ENCODE measurements around the gene DPYD. TPM values are rescaled to one million over a fixed set of nuclear protein-coding genes. Genes with fewer than 3 reads are reported as not detected.

DPYD gene
- total RNA-seq, 1 donor from 2014 or later, result 5.9 TPM

- H3K9me3 Mint-ChIP-seq, result no peaks in the 10 kb centered on the region
These were observed 734.5 kb downstream of the DPYD start for GRCh38 chr1:97186381-97186780.

GRCh38 chr1:97174039-97174704, 746.7 kb downstream of the DPYD start:
- H3K4me1 Mint-ChIP-seq, result no peaks in the 10 kb centered on the region
- no peak overlapping the region for H3K4me3 Mint-ChIP-seq
- H3K36me3 Mint-ChIP-seq (ENCODE audit: low read depth), result no peaks in the 10 kb centered on the region
- no peaks in the 10 kb centered on the region for H3K27me3 Mint-ChIP-seq (ENCODE audit: low read depth)
- no peaks in the 10 kb centered on the region for H3K9me3 Mint-ChIP-seq
- H3K27ac Mint-ChIP-seq (ENCODE audit: unreplicated experiment), result no peak overlapping the region
- TF ChIP-seq CTCF (conservative IDR thresholded peaks at IDR 0.05), result no peak
- no peak for DNase-seq (ENCODE audit: low read depth, low spot score)

More at GRCh38 chr1:97186381-97186780, 734.5 kb downstream of the DPYD start:
- no peaks in the 10 kb centered on the region for H3K27me3 Mint-ChIP-seq (ENCODE audit: low read depth)
- peaks cover 3% of the 10 kb centered on the region for H3K36me3 Mint-ChIP-seq (ENCODE audit: low read depth)
- H3K4me1 Mint-ChIP-seq, result no peaks in the 10 kb centered on the region
- TF ChIP-seq CTCF (conservative IDR thresholded peaks at IDR 0.05), result peak; percentile 25
- H3K27ac Mint-ChIP-seq (ENCODE audit: unreplicated experiment), result no peak overlapping the region
- DNase-seq (ENCODE audit: low read depth, low spot score), result no peak
- H3K4me3 Mint-ChIP-seq, result no peak overlapping the region

GRCh38 chr1:97170300-97170699, 750.5 kb downstream of the DPYD start:
- no peak overlapping the region for H3K4me3 Mint-ChIP-seq
- H3K4me1 Mint-ChIP-seq, result no peaks in the 10 kb centered on the region
- TF ChIP-seq CTCF (conservative IDR thresholded peaks at IDR 0.05), result no peak
- H3K9me3 Mint-ChIP-seq, result no peaks in the 10 kb centered on the region
- H3K27ac Mint-ChIP-seq (ENCODE audit: unreplicated experiment), result no peak overlapping the region
- H3K27me3 Mint-ChIP-seq (ENCODE audit: low read depth), result no peaks in the 10 kb centered on the region
- H3K36me3 Mint-ChIP-seq (ENCODE audit: low read depth), result no peaks in the 10 kb centered on the region
- no peak for DNase-seq (ENCODE audit: low read depth, low spot score)

GRCh38 chr1:97168056-97168455, 752.8 kb downstream of the DPYD start:
- Mint-ChIP-seq H3K4me1 (no peaks in the 10 kb centered on the region), H3K36me3 (ENCODE audit: low read depth) (no peaks in the 10 kb centered on the region), H3K9me3 (peaks cover 12% of the 10 kb centered on the region), H3K27ac (ENCODE audit: unreplicated experiment) (no peak overlapping the region), H3K4me3 (no peak overlapping the region), H3K27me3 (ENCODE audit: low read depth) (no peaks in the 10 kb centered on the region)
- TF ChIP-seq CTCF (conservative IDR thresholded peaks at IDR 0.05), result no peak
- no peak for DNase-seq (ENCODE audit: low read depth, low spot score)

- H3K36me3 Mint-ChIP-seq (ENCODE audit: low read depth), result no peaks in the 10 kb centered on the region
- H3K9me3 Mint-ChIP-seq, result peaks cover 12% of the 10 kb centered on the region
- TF ChIP-seq CTCF (conservative IDR thresholded peaks at IDR 0.05), result no peak
- no peaks in the 10 kb centered on the region for H3K27me3 Mint-ChIP-seq (ENCODE audit: low read depth)
- no peak for DNase-seq (ENCODE audit: low read depth, low spot score)
- no peak overlapping the region for H3K4me3 Mint-ChIP-seq
- H3K4me1 Mint-ChIP-seq, result no peaks in the 10 kb centered on the region
- H3K27ac Mint-ChIP-seq (ENCODE audit: unreplicated experiment), result no peak overlapping the region
These were observed 753.6 kb downstream of the DPYD start for GRCh38 chr1:97167246-97167645.
